ENCODE results near the gene CD33. TPM values are rescaled to one million over a fixed set of nuclear protein-coding genes. Genes with fewer than 3 reads are reported as not detected.

Gene CD33
- total RNA-seq, 1 donor from 2014 or later = not detected

DNA sequence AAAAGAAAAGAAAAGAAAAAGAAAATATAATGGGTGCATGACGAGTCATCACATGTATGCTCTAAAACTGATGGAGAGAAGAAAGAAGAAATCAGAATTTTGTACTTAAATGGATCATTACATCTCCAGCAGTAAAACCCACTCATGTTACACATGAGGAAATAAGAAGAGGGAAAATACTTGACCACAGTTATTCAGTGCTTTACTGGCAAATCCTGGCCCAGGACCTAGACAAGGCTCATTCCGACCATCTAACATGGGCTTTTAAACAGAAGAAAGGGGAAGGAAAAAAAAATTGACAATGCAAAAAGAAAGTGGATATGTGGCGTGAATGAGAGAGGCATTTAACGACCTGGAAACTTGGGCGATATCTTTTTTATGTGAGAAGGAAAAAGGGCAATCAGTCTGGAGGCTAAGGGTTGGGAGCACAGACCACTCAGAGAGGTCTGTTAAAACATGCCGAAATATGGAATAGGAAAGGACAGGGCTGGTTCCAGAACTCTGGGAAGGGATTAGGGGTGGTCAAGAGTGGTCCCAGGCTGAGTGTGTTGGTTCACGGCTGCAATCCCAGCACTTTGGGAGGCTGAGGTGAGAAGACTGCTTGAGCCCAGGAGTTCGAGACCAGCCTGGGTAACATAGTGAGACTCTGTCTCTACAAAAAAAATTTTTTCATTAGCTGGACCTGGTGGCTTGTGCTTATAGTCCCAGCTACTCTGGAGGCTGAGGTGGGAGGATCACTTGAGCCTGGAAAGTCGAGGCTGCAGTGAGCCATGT, 27.6 kb downstream of the CD33 start:
- TF ChIP-seq, protein P1, sequence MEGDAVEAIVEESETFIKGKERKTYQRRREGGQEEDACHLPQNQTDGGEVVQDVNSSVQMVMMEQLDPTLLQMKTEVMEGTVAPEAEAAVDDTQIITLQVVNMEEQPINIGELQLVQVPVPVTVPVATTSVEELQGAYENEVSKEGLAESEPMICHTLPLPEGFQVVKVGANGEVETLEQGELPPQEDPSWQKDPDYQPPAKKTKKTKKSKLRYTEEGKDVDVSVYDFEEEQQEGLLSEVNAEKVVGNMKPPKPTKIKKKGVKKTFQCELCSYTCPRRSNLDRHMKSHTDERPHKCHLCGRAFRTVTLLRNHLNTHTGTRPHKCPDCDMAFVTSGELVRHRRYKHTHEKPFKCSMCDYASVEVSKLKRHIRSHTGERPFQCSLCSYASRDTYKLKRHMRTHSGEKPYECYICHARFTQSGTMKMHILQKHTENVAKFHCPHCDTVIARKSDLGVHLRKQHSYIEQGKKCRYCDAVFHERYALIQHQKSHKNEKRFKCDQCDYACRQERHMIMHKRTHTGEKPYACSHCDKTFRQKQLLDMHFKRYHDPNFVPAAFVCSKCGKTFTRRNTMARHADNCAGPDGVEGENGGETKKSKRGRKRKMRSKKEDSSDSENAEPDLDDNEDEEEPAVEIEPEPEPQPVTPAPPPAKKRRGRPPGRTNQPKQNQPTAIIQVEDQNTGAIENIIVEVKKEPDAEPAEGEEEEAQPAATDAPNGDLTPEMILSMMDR (conservative IDR thresholded peaks at IDR 0.05) = no peak
- no peak for DNase-seq (ENCODE audit: low read depth, low spot score)
- Mint-ChIP-seq H3K27ac (ENCODE audit: unreplicated experiment) (no peak overlapping the region), H3K36me3 (ENCODE audit: low read depth) (no peaks in the 10 kb centered on the region), H3K4me3 (no peak overlapping the region), H3K9me3 (no peaks in the 10 kb centered on the region), H3K27me3 (ENCODE audit: low read depth) (peaks cover 12% of the 10 kb centered on the region), H3K4me1 (no peaks in the 10 kb centered on the region)

DNA sequence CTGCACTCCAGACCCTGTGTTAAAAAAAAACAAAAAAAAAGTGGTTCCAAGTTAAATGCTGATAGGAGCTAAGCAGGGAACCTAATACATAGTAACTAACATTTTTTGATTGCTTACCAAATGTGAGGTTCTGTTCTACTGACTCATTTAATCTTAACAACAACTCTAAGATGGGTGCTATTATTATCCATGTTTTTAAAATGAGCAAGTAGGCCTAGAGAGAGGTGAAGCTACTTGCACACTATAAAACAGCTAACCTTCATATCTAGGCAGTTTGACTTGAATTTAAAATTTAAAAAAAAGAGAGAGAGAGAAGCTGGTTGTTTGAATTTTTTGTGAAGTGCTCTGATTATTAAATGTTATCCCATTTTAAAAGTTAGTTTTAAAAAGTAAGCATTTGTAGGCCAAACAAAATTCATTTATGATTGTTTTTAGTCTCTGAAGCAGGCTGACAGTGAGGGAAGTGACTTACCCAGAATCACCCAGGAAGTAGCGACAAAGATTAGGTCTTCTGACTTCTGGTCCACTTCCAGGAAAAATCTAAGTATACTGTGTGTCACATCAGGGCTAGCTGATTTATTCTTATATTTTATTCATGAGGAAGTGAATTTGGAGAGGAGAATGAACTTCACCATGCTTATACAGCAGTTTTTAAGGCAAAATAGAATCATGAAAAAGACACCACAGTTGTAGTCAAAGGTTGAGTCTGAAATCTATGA, 28.4 kb downstream of the CD33 start:
- Mint-ChIP-seq H3K4me3 (no peak overlapping the region), H3K4me1 (no peaks in the 10 kb centered on the region), H3K9me3 (no peaks in the 10 kb centered on the region), H3K27ac (ENCODE audit: unreplicated experiment) (no peak overlapping the region), H3K36me3 (ENCODE audit: low read depth) (no peaks in the 10 kb centered on the region), H3K27me3 (ENCODE audit: low read depth) (peaks cover 13% of the 10 kb centered on the region)
- no peak for DNase-seq (ENCODE audit: low read depth, low spot score)
- TF ChIP-seq, protein P1 (conservative IDR thresholded peaks at IDR 0.05) = no peak

DNA sequence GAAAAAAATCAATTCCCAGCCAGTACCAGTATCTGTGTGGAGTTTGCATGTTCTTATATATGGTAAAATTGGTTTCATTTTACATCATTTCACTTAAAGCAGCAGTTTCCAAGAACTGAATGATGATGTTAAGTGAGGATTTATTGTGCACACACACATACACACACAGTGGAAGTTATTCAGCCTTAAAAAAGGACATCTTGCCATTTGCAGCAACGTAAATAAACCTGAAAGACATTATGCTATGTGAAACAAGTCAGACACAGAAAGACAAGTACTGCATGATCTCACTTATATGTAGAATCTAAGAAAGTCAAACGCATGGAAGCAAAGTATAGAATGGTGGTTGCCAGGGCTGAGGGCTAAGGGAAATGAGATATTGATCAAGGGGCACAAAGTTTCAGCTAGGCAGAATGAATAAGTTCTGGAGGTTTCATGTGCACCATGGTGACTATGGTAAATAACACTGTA, 31.3 kb downstream of the CD33 start:
- no peak for DNase-seq (ENCODE audit: low read depth, low spot score)
- no peaks in the 10 kb centered on the region for H3K36me3 Mint-ChIP-seq (ENCODE audit: low read depth)
- H3K4me3 Mint-ChIP-seq = no peak overlapping the region
- H3K27me3 Mint-ChIP-seq (ENCODE audit: low read depth) = peaks cover 16% of the 10 kb centered on the region
- H3K27ac Mint-ChIP-seq (ENCODE audit: unreplicated experiment) = no peak overlapping the region
- no peaks in the 10 kb centered on the region for H3K9me3 Mint-ChIP-seq
- no peaks in the 10 kb centered on the region for H3K4me1 Mint-ChIP-seq
- TF ChIP-seq, protein P1 (conservative IDR thresholded peaks at IDR 0.05) = no peak

DNA sequence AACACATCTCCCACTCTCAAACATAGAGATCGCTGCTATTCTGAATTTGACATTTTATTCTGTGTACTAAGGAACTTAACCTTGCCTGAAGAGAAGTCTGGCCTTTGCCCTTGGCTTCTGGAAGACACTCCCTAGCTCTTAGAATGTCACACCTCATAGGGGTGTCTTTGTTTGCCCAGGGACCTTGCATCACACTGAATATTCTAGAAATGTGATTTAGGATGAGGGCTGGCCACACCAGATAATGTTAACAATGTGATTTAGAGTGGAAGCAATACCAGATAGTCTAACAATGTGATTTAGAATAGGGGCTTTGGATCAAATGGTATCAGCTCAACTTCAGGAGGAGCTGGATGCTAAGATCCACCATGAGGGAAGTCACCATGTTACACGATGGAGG, 32.6 kb downstream of the CD33 start:
- TF ChIP-seq, protein P1 (conservative IDR thresholded peaks at IDR 0.05) = no peak
- DNase-seq (ENCODE audit: low read depth, low spot score) = no peak
- H3K4me3 Mint-ChIP-seq = no peak overlapping the region
- H3K36me3 Mint-ChIP-seq (ENCODE audit: low read depth) = no peaks in the 10 kb centered on the region
- no peaks in the 10 kb centered on the region for H3K9me3 Mint-ChIP-seq
- no peak overlapping the region for H3K27ac Mint-ChIP-seq (ENCODE audit: unreplicated experiment)
- no peaks in the 10 kb centered on the region for H3K4me1 Mint-ChIP-seq
- H3K27me3 Mint-ChIP-seq (ENCODE audit: low read depth) = peaks cover 20% of the 10 kb centered on the region

DNA sequence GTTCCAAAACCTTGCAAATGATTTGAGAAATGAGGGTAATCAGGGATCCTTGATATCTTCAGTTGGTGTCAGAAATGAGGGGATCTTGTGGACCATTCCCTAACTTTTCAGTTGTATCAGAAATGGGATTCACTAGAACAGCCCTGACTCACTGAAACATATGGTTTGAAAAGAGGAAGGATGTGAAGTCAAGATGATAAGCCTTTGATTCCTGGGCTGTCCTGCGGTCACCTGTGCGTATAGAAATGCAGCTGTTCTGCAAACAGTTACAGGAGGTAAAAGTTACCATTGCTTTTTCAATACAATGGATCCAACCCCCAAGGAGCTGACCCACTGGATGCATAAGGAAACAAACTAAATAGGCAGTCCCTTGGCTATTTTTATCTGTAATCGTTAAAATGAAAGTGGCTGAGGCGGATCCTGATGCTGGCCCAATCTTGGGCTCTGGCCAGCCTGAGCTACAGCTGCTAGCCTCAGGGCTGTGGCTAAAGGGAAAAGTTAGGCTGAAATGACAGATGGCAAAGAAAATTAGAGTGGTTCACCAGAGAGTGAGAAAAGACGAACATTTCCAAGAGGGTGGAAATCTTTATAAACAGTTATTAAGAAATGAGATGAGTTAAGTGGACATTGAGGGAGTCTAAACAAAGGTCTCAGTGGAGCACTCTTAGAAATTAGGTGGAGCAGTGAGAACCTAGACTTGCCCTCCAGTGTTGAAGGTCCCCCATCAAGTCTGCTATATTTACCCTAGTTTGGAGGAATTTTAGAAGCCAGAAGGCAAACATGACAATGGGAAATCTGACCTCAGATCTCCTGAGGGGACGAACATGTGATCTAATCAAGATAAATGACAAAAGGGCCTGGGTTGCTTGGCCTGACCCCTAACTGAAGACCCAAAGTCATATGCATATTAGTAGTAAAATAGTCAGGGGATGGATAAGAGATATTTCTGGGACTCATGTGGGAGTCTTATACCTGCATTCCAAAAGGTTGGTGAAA, 33.6 kb downstream of the CD33 start:
- H3K4me1 Mint-ChIP-seq = no peaks in the 10 kb centered on the region
- H3K27me3 Mint-ChIP-seq (ENCODE audit: low read depth) = peaks cover 21% of the 10 kb centered on the region
- TF ChIP-seq, protein P1 (conservative IDR thresholded peaks at IDR 0.05) = no peak
- H3K9me3 Mint-ChIP-seq = no peaks in the 10 kb centered on the region
- no peaks in the 10 kb centered on the region for H3K36me3 Mint-ChIP-seq (ENCODE audit: low read depth)
- H3K27ac Mint-ChIP-seq (ENCODE audit: unreplicated experiment) = no peak overlapping the region
- no peak overlapping the region for H3K4me3 Mint-ChIP-seq
- no peak for DNase-seq (ENCODE audit: low read depth, low spot score)
